ENCODE results near the gene LMX1A. TPM values are rescaled to one million over a fixed set of nuclear protein-coding genes. Genes with fewer than 3 reads are reported as not detected.

Gene LMX1A
- total RNA-seq, 1 donor from 2014 or later, result 1.7 TPM

DNA sequence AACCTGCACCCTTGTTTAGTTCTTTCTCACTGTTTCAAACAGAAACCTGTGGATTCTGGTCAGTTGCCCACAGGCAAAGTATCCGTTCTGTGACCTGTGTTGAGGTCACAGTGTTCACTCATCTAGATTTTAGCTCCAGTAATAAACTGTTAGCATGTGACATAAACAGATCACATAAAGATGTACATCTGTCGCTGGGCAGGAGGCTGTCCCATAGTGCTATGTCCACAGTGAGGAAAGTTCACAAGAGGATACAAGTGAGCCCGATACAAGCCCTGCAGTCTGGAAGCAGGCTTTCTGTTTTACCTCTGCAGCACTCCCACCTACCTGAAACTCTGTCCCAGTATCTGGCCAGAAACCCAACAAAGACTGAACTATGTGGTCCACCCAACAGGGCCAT, 28.4 kb downstream of the LMX1A start:
- H3K4me3 ChIP-seq, result no peak overlapping the region
- H3K27ac ChIP-seq, result no peak overlapping the region
- H3K4me1 ChIP-seq, result no peaks in the 10 kb centered on the region
- peaks cover 0 to 6% of the 10 kb centered on the region in 2 donors for H3K9me3 ChIP-seq
- intact Hi-C loops (cut with DNase I), result no loop called here
- no peak for DNase-seq (ENCODE audit: low spot score in 2 of 2)
- no peaks in the 10 kb centered on the region for H3K36me3 ChIP-seq
- H3K27me3 ChIP-seq, result no peaks in the 10 kb centered on the region
- TF ChIP-seq, protein P1, sequence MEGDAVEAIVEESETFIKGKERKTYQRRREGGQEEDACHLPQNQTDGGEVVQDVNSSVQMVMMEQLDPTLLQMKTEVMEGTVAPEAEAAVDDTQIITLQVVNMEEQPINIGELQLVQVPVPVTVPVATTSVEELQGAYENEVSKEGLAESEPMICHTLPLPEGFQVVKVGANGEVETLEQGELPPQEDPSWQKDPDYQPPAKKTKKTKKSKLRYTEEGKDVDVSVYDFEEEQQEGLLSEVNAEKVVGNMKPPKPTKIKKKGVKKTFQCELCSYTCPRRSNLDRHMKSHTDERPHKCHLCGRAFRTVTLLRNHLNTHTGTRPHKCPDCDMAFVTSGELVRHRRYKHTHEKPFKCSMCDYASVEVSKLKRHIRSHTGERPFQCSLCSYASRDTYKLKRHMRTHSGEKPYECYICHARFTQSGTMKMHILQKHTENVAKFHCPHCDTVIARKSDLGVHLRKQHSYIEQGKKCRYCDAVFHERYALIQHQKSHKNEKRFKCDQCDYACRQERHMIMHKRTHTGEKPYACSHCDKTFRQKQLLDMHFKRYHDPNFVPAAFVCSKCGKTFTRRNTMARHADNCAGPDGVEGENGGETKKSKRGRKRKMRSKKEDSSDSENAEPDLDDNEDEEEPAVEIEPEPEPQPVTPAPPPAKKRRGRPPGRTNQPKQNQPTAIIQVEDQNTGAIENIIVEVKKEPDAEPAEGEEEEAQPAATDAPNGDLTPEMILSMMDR (IDR thresholded peaks at IDR 0.05), result no peak

DNA sequence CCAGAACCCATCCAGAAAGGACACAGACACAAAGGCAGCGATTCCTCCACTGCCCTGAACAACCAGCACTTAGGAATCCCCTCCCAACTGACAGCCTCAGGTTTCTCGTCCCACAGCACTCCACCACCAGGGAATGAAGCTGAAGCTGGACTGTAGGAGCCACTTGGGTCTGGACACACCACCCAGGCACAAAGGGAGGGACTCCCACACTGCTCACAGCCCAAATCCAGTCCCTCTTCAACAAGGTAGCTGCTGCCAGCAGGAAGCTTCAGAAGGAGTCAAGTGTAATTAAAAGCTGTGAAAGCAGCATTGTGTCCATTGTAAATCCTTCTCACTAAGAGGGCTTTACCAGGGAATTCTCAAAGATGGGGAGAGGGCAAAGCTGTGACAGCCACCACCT, 29.0 kb downstream of the LMX1A start:
- no peak overlapping the region for H3K27ac ChIP-seq
- H3K4me1 ChIP-seq, result no peaks in the 10 kb centered on the region
- DNase-seq (ENCODE audit: low spot score in 2 of 2), result no peak
- TF ChIP-seq, protein P1 (IDR thresholded peaks at IDR 0.05), result no peak
- no peak overlapping the region for H3K4me3 ChIP-seq
- no peaks in the 10 kb centered on the region for H3K36me3 ChIP-seq
- intact Hi-C loops (cut with DNase I), result no loop called here
- peaks cover 0 to 6% of the 10 kb centered on the region in 2 donors for H3K9me3 ChIP-seq
- H3K27me3 ChIP-seq, result no peaks in the 10 kb centered on the region

DNA sequence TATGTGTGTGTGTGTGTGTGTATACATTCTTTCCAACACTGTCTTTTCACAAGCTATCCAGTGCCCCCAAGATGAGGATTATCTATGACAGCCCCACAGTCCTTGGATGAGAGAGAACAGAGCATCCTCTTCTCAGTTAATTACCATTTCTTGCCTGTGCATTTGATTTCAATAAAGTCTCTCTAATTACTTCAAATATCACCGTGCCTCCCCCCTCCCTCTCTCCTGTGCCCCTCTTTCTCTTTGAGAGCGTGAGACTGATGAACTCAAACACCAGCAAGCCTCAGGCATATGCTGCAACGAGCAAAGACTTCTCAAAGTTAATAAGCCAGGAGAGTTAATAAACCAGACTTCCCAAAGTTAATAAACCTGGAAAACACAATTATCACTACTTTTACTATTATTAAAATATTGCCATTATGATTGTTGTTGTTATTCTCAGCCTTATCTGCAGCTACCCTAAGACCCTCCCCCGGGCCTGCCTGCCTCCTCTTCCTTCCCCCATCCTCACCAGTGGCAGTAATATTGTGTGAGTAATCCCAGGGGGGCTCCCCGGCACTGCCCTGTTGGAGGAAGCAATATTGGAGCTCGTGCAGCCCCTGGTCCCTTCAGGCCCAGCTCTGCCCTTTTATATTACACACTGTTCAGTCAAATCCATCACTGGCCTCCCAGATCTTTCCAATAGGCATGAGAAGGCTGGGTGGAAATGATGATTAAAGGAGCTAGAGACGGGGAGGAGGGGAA, 30.9 kb downstream of the LMX1A start:
- no peak for DNase-seq (ENCODE audit: low spot score in 2 of 2)
- H3K9me3 ChIP-seq, result no peaks in the 10 kb centered on the region
- intact Hi-C loops (cut with DNase I), result no loop called here
- H3K27ac ChIP-seq, result no peak overlapping the region
- H3K27me3 ChIP-seq, result no peaks in the 10 kb centered on the region
- TF ChIP-seq, protein P1 (IDR thresholded peaks at IDR 0.05), result no peak
- H3K4me3 ChIP-seq, result no peak overlapping the region
- no peaks in the 10 kb centered on the region for H3K4me1 ChIP-seq
- no peaks in the 10 kb centered on the region for H3K36me3 ChIP-seq

DNA sequence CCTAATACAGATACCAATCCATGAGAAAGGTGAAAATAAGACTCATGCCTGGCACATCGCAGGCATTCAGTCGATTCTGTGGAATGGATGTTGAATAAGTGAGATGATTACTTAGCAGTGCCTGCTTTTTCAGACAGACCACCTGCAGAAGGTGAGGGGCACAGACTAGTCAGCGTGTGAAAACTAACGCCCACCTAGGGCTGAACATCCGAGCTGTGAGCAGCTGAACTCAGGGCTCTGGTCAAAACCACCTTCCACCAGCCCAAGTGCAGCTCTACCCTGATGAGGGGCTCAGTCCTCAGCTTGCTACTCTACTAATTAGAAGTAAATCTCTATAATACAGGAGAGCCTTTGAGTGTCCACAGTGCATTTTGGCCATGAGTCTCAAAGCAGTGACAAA, 32.5 kb downstream of the LMX1A start:
- H3K27ac ChIP-seq, result no peak overlapping the region
- H3K4me3 ChIP-seq, result no peak overlapping the region
- no peaks in the 10 kb centered on the region for H3K4me1 ChIP-seq
- H3K27me3 ChIP-seq, result no peaks in the 10 kb centered on the region
- no peaks in the 10 kb centered on the region for H3K36me3 ChIP-seq
- H3K9me3 ChIP-seq, result no peaks in the 10 kb centered on the region
- intact Hi-C loops (cut with DNase I), result no loop called here
- no peak for DNase-seq (ENCODE audit: low spot score in 2 of 2)
- TF ChIP-seq, protein P1 (IDR thresholded peaks at IDR 0.05), result no peak

DNA sequence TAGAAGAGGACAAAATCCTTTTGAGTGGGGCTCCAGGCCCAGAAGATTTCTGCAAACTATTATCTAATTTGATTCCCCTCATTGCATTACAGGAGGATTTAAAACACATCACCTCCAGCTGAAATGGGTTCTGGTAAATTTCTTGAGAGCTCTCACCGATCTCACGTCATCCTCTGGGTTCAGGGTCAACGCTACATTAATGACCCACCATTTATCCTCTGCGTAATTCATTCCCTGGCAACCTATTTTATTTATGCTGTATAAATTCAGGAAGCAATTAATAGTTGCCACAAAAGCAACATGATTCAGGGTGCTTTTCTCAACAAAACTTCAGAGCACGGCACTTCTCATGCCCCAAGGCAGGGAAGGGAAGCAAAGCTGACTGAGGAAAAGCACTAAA, 38.9 kb downstream of the LMX1A start:
- H3K4me3 ChIP-seq, result no peak overlapping the region
- TF ChIP-seq, protein P1 (IDR thresholded peaks at IDR 0.05), result no peak
- no peaks in the 10 kb centered on the region for H3K27me3 ChIP-seq
- intact Hi-C loops (cut with DNase I), result no loop called here
- H3K27ac ChIP-seq, result no peak overlapping the region
- no peaks in the 10 kb centered on the region for H3K4me1 ChIP-seq
- no peaks in the 10 kb centered on the region for H3K36me3 ChIP-seq
- DNase-seq (ENCODE audit: low spot score in 2 of 2), result no peak
- no peaks in the 10 kb centered on the region for H3K9me3 ChIP-seq
